Left ventricle myocardium inferior (tissue), 1 donor: ENCODE measurements around the gene GAB2. TPM values are rescaled to one million over a fixed set of nuclear protein-coding genes. Genes with fewer than 3 reads are reported as not detected.

ENCODE experiments used
- DNase-seq: peaks from one replicate; pipeline ENCODE4 v3.0.0-alpha.2; 2020
- H3K27ac ChIP-seq: fragments of 200-600 bp; replicated peaks from 2 replicates; pipeline ENCODE4 v1.8.0; 2021
- H3K27me3 ChIP-seq: fragments of 200-600 bp; 2 replicates; pipeline ENCODE4 v1.8.0; 2021; ENCODE audit warnings: low read depth
- H3K36me3 ChIP-seq: fragments of 200-600 bp; 2 replicates; pipeline ENCODE4 v1.8.0; 2021
- H3K4me1 ChIP-seq: fragments of 200-600 bp; 2 replicates; pipeline ENCODE4 v1.8.0; 2021
- H3K4me3 ChIP-seq: fragments of 200-600 bp; 2 replicates; pipeline ENCODE4 v1.8.0; 2021; ENCODE audit warnings: mild to moderate bottlenecking, moderate library complexity
- H3K9me3 ChIP-seq: fragments of 200-600 bp; replicated peaks from 2 replicates; pipeline ENCODE4 v1.8.0; 2021
- intact Hi-C: fragments of 100-400 bp; cut with micrococcal nuclease; formaldehyde crosslinking; loops from one replicate; pipeline ENCODE4 v1.11.0; 2022
- total RNA-seq: library from RNA; stranded (reverse); fragmentation: NEBNext Ultra II Directional; extraction: Animal tissue kit (Norgen Biotek cat#: 25700); gene quantifications from one replicate; pipeline ENCODE4 v1.2.1, GENCODE V29; 2021
- TF ChIP-seq, protein P1 (sequence below): fragments of 200-600 bp; IDR thresholded peaks from 2 replicates; pipeline ENCODE4 v1.8.0; 2021; ENCODE audit warnings: antibody characterized with exemption, mild to moderate bottlenecking, borderline replicate concordance
- donor health status: DM: no; HTN: yes; CAD: no; lungs with severe emphysema.

GAB2 gene
- total RNA-seq, 1 donor from 2014 or later: 27.4 TPM

DNA sequence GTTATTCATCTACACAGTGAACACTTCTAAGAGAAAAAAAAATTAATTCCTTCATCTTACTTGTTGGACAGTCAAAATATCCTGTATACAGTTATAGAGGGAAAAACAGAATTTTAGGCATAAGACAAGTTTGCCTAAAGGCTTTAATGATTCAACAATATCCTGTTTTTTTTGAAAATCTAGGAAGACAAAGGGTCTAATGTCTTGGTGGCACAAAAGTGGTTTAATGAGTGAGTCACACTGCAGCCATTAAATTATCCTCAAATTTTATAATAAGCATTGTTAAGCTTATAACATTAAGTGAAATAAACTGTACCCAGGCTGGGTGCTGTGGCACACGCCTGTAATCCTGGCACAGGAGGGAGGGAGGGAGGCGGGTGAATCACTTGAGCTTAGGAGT lies 72.9 kb downstream of the GAB2 start:
- Histone ChIP-seq H3K4me3 (no peak overlapping the region), H3K4me1 (peaks cover 43% of the 10 kb centered on the region), H3K27me3 (no peaks in the 10 kb centered on the region), H3K36me3 (no peaks in the 10 kb centered on the region), H3K9me3 (no peaks in the 10 kb centered on the region), H3K27ac (no peak overlapping the region)
- no peak for DNase-seq
- intact Hi-C loops: no loop called here
- TF ChIP-seq, protein P1, sequence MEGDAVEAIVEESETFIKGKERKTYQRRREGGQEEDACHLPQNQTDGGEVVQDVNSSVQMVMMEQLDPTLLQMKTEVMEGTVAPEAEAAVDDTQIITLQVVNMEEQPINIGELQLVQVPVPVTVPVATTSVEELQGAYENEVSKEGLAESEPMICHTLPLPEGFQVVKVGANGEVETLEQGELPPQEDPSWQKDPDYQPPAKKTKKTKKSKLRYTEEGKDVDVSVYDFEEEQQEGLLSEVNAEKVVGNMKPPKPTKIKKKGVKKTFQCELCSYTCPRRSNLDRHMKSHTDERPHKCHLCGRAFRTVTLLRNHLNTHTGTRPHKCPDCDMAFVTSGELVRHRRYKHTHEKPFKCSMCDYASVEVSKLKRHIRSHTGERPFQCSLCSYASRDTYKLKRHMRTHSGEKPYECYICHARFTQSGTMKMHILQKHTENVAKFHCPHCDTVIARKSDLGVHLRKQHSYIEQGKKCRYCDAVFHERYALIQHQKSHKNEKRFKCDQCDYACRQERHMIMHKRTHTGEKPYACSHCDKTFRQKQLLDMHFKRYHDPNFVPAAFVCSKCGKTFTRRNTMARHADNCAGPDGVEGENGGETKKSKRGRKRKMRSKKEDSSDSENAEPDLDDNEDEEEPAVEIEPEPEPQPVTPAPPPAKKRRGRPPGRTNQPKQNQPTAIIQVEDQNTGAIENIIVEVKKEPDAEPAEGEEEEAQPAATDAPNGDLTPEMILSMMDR: no peak

DNA sequence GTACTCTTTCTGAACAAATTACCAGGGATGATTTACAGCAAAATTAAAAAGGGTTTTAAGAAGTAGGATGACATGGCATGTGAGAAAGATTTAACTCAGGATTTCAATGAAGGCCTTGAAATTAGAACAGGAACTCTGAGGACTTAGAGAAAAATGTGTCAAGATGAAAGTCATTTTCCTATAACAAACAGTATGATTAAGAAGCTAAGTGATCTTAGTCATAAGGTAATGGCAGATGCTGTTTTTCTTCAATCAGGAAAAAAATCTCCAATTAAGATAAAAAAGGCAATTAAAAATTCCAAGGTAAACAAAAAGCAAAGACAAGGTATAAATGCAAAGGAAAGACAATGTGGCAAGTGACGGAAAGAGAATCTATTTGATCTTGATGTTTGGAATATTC lies 73.5 kb downstream of the GAB2 start:
- TF ChIP-seq, protein P1: no peak
- Histone ChIP-seq H3K27me3 (no peaks in the 10 kb centered on the region), H3K4me3 (no peak overlapping the region), H3K4me1 (peaks cover 43% of the 10 kb centered on the region), H3K36me3 (no peaks in the 10 kb centered on the region), H3K27ac (no peak overlapping the region), H3K9me3 (no peaks in the 10 kb centered on the region)
- DNase-seq: no peak
- intact Hi-C loops: no loop called here

DNA sequence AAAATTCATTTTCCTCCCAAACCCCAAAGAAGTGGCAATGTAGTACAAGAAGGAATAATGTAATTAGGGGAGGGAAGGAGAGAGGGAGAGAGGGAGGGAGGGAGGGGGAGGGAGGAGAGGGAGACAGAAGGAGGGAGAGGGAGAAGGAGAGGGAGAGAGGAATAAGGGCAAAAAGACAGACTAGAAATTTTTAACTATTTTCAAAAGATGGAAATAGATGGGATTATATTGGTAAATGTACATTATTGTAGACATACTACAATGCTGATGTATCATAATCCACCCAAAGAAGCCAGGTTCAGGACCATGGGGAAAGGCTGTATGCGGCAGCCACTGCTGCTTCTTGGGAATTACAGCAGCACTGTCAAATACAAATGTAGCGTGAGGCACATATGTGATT lies 74.3 kb downstream of the GAB2 start:
- Histone ChIP-seq H3K27ac (no peak overlapping the region), H3K27me3 (no peaks in the 10 kb centered on the region), H3K9me3 (no peaks in the 10 kb centered on the region), H3K4me3 (no peak overlapping the region), H3K4me1 (peaks cover 41% of the 10 kb centered on the region), H3K36me3 (no peaks in the 10 kb centered on the region)
- TF ChIP-seq, protein P1: no peak
- no peak for DNase-seq
- intact Hi-C loops: no loop called here

DNA sequence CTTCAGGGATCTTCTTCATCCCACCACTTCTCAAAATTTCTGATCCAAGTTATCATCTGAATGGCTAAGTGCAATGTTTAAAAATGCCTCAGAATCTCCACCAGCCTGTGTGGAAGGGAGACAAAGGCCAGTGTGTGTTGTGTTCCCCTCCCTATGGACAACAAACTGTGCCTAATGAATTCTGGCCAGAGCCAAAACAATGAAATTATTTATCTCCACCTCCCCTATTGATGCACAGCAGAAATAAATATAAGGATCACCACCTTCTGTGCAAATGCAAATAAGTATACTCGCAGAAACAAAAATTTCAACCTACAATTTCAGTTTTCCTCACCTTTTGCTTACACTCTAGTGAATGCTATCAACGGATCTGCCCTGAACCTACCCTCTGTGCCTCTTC lies 75.8 kb downstream of the GAB2 start:
- Histone ChIP-seq H3K27ac (no peak overlapping the region), H3K4me1 (peaks cover 47% of the 10 kb centered on the region), H3K36me3 (no peaks in the 10 kb centered on the region), H3K4me3 (no peak overlapping the region), H3K9me3 (no peaks in the 10 kb centered on the region), H3K27me3 (no peaks in the 10 kb centered on the region)
- intact Hi-C loops: no loop called here
- TF ChIP-seq, protein P1: no peak
- DNase-seq: no peak

DNA sequence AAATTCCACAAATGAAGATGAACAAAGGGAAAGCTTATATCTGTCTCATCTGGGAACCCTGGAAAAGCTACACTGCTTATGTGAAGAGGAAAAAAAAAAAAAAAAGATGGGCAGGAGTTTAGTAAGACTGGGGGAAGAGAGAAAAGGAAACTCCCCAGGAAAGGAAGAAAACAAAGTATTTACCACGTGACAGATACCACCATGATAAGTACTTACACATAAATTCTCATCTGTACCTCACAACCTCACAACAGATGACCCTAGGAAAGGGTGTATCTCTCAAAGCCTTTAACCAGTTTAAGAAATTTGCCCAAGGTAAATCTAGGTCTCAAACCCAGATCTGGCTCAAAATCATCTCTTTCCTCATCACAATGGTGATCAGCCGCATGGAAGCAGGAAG lies 77.1 kb downstream of the GAB2 start:
- Histone ChIP-seq H3K4me3 (no peak overlapping the region), H3K36me3 (no peaks in the 10 kb centered on the region), H3K27ac (no peak overlapping the region), H3K9me3 (no peaks in the 10 kb centered on the region), H3K27me3 (no peaks in the 10 kb centered on the region), H3K4me1 (peaks cover 45% of the 10 kb centered on the region)
- TF ChIP-seq, protein P1: no peak
- DNase-seq: no peak
- intact Hi-C loops: no loop called here

DNA sequence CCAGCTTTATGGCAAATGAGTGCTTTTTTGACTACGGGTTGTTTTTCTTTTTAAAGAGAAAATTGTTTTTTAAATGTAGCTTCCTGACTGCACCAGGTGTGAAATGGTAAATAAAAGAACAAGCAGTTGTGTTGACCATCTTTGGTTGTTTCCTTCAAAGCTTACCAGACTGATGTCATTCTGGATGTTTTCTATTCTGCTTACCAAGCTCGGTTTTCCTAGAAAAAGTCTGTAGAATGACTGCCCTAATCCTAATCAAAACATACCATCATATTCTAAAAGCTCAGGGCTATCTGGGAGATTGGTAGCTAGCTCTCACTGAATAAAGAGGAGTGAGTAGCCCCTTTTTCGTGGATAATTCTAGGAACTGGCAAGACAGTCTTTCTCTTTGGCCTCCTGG lies 77.7 kb downstream of the GAB2 start:
- H3K36me3 ChIP-seq: no peaks in the 10 kb centered on the region
- intact Hi-C loops: no loop called here
- no peak overlapping the region for H3K27ac ChIP-seq
- H3K4me3 ChIP-seq: no peak overlapping the region
- peaks cover 39% of the 10 kb centered on the region for H3K4me1 ChIP-seq
- no peak for DNase-seq
- no peaks in the 10 kb centered on the region for H3K9me3 ChIP-seq
- H3K27me3 ChIP-seq: no peaks in the 10 kb centered on the region
- TF ChIP-seq, protein P1: no peak
